Neutrophil (primary cell): ENCODE results near the gene GSX2.

ENCODE experiments used
- H3K27ac ChIP-seq: fragments of 200-600 bp; sonication (generic); 2 replicates; pipeline ENCODE4 v1.5.1; 2016; ENCODE audit warnings: mild to moderate bottlenecking, moderate library complexity
- H3K27me3 ChIP-seq: fragments of 200-600 bp; sonication (generic); 2 replicates; pipeline ENCODE4 v1.6.0; 2016; ENCODE audit warnings: mild to moderate bottlenecking
- H3K36me3 ChIP-seq: fragments of 200-600 bp; sonication (generic); 2 replicates; pipeline ENCODE4 v1.5.1; 2017
- H3K4me1 ChIP-seq, 2 experiments: fragments of 200-600 bp in 1 of 2; sonication (generic) in 1 of 2; 1 replicate in 1 of 2; 2 replicates in 1 of 2; pipeline versions ENCODE4 v1.5.1 to v1.6.1; 2013 to 2016; ENCODE audit warnings: low read depth in 1 of 2, low read length in 1 of 2, mild to moderate bottlenecking in 1 of 2, moderate library complexity in 1 of 2; ENCODE audit not compliant: control insufficient read depth in 1 of 2, insufficient read depth in 1 of 2
- H3K4me3 ChIP-seq, 2 experiments: fragments of 200-600 bp in 1 of 2; sonication (generic) in 1 of 2; 1 replicate in 1 of 2; 2 replicates in 1 of 2; pipeline ENCODE4 v1.5.1; 2013 to 2016; ENCODE audit warnings: low read depth in 1 of 2, low read length in 1 of 2, mild to moderate bottlenecking in 1 of 2, moderate library complexity in 1 of 2
- H3K9me3 ChIP-seq: fragments of 200-600 bp; sonication (generic); 2 replicates; pipeline ENCODE4 v1.5.1; 2016
- TF ChIP-seq, protein P1 (sequence below): fragments of 200-600 bp; sonication (generic); IDR thresholded peaks from 2 replicates; pipeline ENCODE4 v1.5.1; 2016; ENCODE audit warnings: antibody characterized with exemption

The GSX2 gene

DNA sequence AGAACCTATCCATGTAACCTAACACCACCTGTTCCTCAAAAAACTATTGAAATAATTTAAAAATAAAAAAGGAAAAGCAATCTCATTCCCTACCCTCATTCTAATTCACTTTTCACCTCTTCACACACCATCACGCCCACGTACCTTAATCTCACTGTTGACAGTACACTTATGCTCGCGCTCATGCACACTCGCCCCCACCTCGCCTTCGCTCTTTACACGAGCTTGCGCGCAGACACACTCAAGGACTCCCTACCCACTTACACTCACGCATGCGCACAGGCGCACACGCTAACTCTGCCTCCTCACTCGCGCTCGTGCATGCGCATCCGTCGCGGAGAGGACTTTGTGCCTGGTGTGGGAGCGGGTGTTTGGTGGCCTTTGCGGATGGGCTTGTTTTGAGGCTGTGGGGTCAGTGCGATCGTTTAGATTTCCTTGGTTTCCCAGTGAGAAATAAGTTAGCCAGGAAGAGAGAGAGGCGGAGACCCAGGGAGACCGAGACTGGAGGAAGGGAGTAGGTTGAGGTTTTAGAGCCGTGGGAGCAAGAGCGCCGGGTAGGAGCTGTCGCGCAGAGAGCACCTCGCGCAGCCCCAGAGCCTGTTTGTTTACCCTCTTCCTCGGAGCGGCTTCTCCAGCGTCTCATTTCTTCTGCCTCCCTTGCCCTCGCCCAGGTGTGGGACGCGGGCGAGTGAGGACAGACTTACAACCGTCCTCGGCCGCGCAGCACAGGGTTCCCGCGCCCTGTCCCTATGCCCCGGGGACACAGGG is 8.1 kb upstream of the GSX2 start:
- TF ChIP-seq, protein P1, sequence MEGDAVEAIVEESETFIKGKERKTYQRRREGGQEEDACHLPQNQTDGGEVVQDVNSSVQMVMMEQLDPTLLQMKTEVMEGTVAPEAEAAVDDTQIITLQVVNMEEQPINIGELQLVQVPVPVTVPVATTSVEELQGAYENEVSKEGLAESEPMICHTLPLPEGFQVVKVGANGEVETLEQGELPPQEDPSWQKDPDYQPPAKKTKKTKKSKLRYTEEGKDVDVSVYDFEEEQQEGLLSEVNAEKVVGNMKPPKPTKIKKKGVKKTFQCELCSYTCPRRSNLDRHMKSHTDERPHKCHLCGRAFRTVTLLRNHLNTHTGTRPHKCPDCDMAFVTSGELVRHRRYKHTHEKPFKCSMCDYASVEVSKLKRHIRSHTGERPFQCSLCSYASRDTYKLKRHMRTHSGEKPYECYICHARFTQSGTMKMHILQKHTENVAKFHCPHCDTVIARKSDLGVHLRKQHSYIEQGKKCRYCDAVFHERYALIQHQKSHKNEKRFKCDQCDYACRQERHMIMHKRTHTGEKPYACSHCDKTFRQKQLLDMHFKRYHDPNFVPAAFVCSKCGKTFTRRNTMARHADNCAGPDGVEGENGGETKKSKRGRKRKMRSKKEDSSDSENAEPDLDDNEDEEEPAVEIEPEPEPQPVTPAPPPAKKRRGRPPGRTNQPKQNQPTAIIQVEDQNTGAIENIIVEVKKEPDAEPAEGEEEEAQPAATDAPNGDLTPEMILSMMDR: no peak
- Histone ChIP-seq H3K4me3 (peak overlapping the region; percentile 54 to 62), H3K27ac (no peak overlapping the region), H3K36me3 (no peaks in the 10 kb centered on the region), H3K9me3 (no peaks in the 10 kb centered on the region), H3K27me3 (peaks cover 100% of the 10 kb centered on the region), H3K4me1 (peaks cover 13 to 16% of the 10 kb centered on the region in 2 experiments)

DNA sequence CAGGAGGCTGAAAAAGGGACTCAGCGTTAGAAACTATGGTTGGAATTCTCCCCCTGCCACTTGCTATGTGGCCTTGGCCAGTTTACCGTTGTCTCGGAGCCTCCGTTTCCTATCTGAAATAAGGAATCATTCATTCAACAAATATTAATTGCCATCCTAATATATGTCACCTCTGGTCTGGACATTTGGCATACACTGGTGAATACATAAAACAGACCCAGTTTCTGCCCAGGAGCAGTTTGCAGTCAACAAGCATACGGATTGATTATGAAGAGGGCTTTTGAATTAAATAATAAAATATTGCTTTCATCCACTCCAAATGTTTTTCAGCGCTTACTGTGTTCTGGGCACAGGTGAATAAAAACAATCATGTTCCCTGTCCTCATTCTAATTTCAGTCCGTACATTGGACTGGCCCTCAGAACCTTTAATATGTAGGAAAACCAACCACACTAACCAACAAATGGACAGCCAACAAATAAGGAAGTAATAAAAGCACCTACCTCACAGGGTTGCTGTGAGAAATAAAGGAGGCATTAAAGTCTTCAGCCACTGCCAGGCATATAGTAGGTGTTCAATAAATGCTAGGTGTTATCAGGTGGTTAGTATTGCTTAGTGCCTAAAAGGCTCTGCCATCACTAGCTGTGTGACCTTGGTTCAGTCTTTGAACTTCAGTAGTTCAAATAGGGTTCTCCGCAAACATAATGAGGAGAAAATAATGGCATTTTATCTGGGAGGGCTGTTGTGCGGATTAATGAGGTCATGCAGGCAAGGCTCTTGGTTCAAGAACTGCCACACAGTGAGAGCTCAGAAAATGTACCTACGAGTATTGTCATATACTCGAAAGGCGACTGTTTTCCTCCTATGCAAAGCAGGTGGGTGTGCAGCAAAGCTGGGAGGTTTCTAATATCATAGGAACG is 7.3 kb upstream of the GSX2 start:
- Histone ChIP-seq H3K27me3 (peaks cover 100% of the 10 kb centered on the region), H3K36me3 (no peaks in the 10 kb centered on the region), H3K4me1 (peaks cover 13 to 16% of the 10 kb centered on the region in 2 experiments), H3K27ac (no peak overlapping the region), H3K9me3 (no peaks in the 10 kb centered on the region), H3K4me3 (peak overlapping the region; percentile 54 to 62)
- TF ChIP-seq, protein P1: no peak

DNA sequence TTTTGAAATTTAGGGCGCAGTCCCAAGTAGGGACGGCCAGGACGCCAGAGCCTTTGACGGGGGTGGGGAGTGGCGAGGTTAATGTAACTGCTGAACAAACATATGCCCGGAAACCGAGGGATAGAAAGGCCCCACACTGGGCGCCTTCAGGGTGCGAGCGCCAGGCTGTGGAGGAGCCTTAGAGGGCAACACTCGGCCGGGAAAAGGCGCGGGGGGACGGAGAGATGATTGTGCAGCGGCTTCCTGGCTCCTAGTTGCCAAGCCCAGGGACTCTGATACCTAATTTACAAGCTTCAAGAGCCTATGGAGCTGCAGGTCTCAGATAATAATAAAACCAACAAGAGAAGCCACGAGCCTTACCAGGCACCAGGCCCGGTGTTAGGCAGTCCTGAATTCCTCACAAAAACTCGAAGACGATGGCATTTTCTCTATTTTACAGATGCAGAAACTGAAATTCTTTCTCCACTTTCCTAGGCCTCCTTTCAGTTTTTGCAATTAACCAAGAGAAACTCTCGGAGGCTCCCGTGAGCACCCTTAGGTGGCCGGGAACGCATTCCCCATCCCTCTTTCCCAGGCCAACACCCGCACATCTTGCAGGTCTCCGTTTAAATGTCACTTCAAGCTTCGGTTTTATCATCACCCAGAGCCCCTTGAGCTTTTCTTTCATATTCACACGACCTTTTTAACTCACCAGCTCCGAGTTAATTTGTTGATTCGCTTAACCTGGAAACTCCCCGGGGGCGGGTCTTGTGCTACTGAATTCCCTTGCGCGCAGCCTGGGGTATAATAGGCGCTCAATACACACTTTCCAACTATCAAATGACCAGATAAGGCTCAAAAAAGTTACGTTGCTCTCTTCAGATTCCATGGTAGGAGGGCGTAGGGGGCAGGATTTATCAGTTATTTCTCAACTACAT is 6.4 kb upstream of the GSX2 start:
- Histone ChIP-seq H3K4me1 (peaks cover 13 to 16% of the 10 kb centered on the region in 2 experiments), H3K36me3 (no peaks in the 10 kb centered on the region), H3K27me3 (peaks cover 100% of the 10 kb centered on the region), H3K4me3 (no peak overlapping the region), H3K27ac (no peak overlapping the region), H3K9me3 (no peaks in the 10 kb centered on the region)
- TF ChIP-seq, protein P1: no peak

DNA sequence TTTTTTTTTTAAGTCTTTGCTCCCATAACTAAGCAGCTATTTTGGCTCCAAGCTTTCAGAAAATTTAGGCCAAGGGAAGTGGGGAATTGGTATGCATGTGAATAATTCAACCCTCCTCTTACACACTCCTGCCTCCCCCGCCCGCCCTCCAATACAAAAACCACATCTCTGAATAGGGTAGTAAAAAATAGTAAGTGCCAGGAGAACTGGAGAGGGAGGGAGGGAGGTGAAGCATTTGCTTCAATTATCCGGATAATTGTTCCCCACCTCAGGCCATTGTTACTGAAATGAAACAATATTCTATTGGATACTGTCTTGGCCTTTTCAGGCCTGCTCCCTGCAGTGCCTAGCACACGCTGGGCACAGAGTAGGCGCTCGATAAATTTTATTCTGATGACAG is 5.5 kb upstream of the GSX2 start:
- Histone ChIP-seq H3K4me3 (no peak overlapping the region), H3K27ac (no peak overlapping the region), H3K9me3 (no peaks in the 10 kb centered on the region), H3K27me3 (peaks cover 100% of the 10 kb centered on the region), H3K36me3 (no peaks in the 10 kb centered on the region), H3K4me1 (peaks cover 13 to 20% of the 10 kb centered on the region in 2 experiments)
- TF ChIP-seq, protein P1: no peak
